HepG2 (cell line): ENCODE measurements around the gene IL2RA. TPM values are rescaled to one million over a fixed set of nuclear protein-coding genes. Genes with fewer than 3 reads are reported as not detected.

Experiments
- ATAC-seq: fragments of 200-7000 bp; cut with Tn5 transposase; 3 replicates; pipeline ENCODE4 v1.9.1; 2020; ENCODE audit warnings: mild to moderate bottlenecking, moderate library complexity
- BruUV-seq: library from RNA; stranded (reverse); fragments of 400-500 nt; replicated peaks from 2 replicates; lab custom pipeline; 2021; lab: Mats Ljungman, UMichigan
- CTCF ChIA-PET: fragments of 300-600 bp; formaldehyde crosslinking; extraction: SDS; loops from one replicate; lab custom pipeline; 2021; ENCODE audit warnings: low total read pairs, inconsistent platforms, low intra/inter-chr PET ratio; lab: Yijun Ruan, JAX
- POLR2A ChIA-PET: fragments of 350-600 bp; sonication (Branson Sonifier 250); formaldehyde crosslinking; loops from one replicate; lab custom pipeline; 2020; ENCODE audit warnings: antibody characterized with exemption, inconsistent platforms; lab: Yijun Ruan, JAX
- DNase-seq: peaks from one replicate; pipeline ENCODE4 v3.0.0-alpha.2; 2015; ENCODE audit warnings: low spot score
- FAIRE-seq: peaks from 3 replicates; lab custom pipeline; 2011; peaks lifted over from hg19 to GRCh38; lab: Jason Lieb, UNC
- H2AFZ ChIP-seq: one replicate; pipeline ENCODE4 v1.6.1; 2011; ENCODE audit warnings: low read length, inconsistent platforms
- H3K27ac ChIP-seq: fragments of 300-600 bp; 3 replicates; pipeline ENCODE4 v1.8.0; 2011; ENCODE audit warnings: mixed run types, mild to moderate bottlenecking, mixed read lengths, low read length, inconsistent platforms; ENCODE audit not compliant: insufficient read depth; ENCODE audit errors: extremely low read length
- H3K27me3 ChIP-seq, 2 experiments: fragments of 200-600 bp in 1 of 2; 2 replicates in 1 of 2; 3 replicates in 1 of 2; pipeline versions ENCODE4 v1.6.0 to v1.8.0; 2011; ENCODE audit warnings: low read length in 2 of 2, mild to moderate bottlenecking in 2 of 2, moderate library complexity in 2 of 2, inconsistent platforms in 1 of 2; ENCODE audit not compliant: insufficient read depth in 2 of 2, control insufficient read depth in 1 of 2
- H3K36me3 ChIP-seq, 2 experiments: fragments of 200-600 bp in 1 of 2; replicated peaks in 1 of 2; 2 replicates in 1 of 2; 3 replicates in 1 of 2; pipeline versions ENCODE4 v1.5.1 to v1.8.0; 2011; ENCODE audit warnings: low read length in 2 of 2, inconsistent platforms in 1 of 2; ENCODE audit not compliant: insufficient read depth in 2 of 2, control insufficient read depth in 1 of 2
- H3K4me1 ChIP-seq: 2 replicates; pipeline ENCODE4 v1.5.1; 2012; ENCODE audit warnings: low read length, inconsistent platforms; ENCODE audit not compliant: insufficient read depth
- H3K4me2 ChIP-seq: 2 replicates; pipeline ENCODE4 v1.6.0; 2011; ENCODE audit warnings: low read depth, low read length, inconsistent platforms
- H3K4me3 ChIP-seq, 3 experiments: fragments of 200-600 bp in 1 of 3; sonication (generic), shearing (Covaris generic) in 1 of 3; replicated peaks in 1 of 3; 2 replicates each; pipeline ENCODE4 v1.5.1; 2011 to 2016; ENCODE audit warnings: low read length in 3 of 3, inconsistent platforms in 2 of 3, low read depth in 2 of 3, mild to moderate bottlenecking in 2 of 3, control low read depth in 1 of 3, mixed read lengths in 1 of 3; ENCODE audit not compliant: insufficient read depth in 1 of 3
- H3K79me2 ChIP-seq: one replicate; pipeline ENCODE4 v1.6.1; 2011; ENCODE audit warnings: low read length, inconsistent platforms; ENCODE audit not compliant: insufficient read depth
- H3K9ac ChIP-seq: 2 replicates; pipeline ENCODE4 v1.6.0; 2011; ENCODE audit warnings: mild to moderate bottlenecking, low read depth, low read length, inconsistent platforms; ENCODE audit not compliant: insufficient read depth
- H3K9me3 ChIP-seq: 2 replicates; pipeline ENCODE4 v1.5.1; 2012; ENCODE audit warnings: mild to moderate bottlenecking, low read length
- H4K20me1 ChIP-seq: 2 replicates; pipeline ENCODE4 v1.6.0; 2011; ENCODE audit warnings: inconsistent platforms, mild to moderate bottlenecking, low read length, moderate library complexity; ENCODE audit not compliant: insufficient read depth
- EEA1 ChIP-seq: sonication (generic); formaldehyde crosslinking; IDR thresholded peaks from 2 replicates; pipeline ENCODE4 v1.5.1; 2020; ENCODE audit warnings: mild to moderate bottlenecking, missing genetic modification reagents, borderline replicate concordance
- HBP1 ChIP-seq: IDR thresholded peaks from 2 replicates; pipeline ENCODE4 v1.6.1; 2016; ENCODE audit warnings: low read depth, control low read depth
- NRL ChIP-seq: sonication (generic); formaldehyde crosslinking; IDR thresholded peaks from 2 replicates; pipeline ENCODE4 v1.5.0; 2020; ENCODE audit warnings: missing genetic modification reagents, mild to moderate bottlenecking, moderate library complexity, borderline replicate concordance
- PAX8 ChIP-seq: sonication (generic); formaldehyde crosslinking; IDR thresholded peaks from 2 replicates; pipeline ENCODE4 v1.8.0; 2022; ENCODE audit warnings: mild to moderate bottlenecking, missing genetic modification reagents, borderline replicate concordance
- RBM39 ChIP-seq: fragments of 200-400 bp; formaldehyde crosslinking; IDR thresholded peaks from one replicate; pipeline ENCODE4 v1.6.1; 2018; ENCODE audit warnings: antibody characterized with exemption, mild to moderate bottlenecking, low read depth, low read length; ENCODE audit not compliant: poor library complexity, severe bottlenecking
- REST ChIP-seq, 2 experiments: IDR thresholded peaks; 2 replicates each; pipeline ENCODE4 v1.6.1; 2011 to 2012; ENCODE audit warnings: low read length in 2 of 2, borderline replicate concordance in 1 of 2, low read depth in 1 of 2, mild to moderate bottlenecking in 1 of 2, moderate library complexity in 1 of 2
- RNF2 ChIP-seq: fragments of 450-650 bp; conservative IDR thresholded peaks from 2 replicates; pipeline ENCODE4 v1.6.1; 2016; ENCODE audit warnings: low read depth
- SMAD9 ChIP-seq: sonication (generic); formaldehyde crosslinking; IDR thresholded peaks from 2 replicates; pipeline ENCODE4 v1.5.1; 2020; ENCODE audit warnings: mild to moderate bottlenecking, missing genetic modification reagents
- SRY ChIP-seq: sonication (generic); formaldehyde crosslinking; IDR thresholded peaks from 2 replicates; pipeline ENCODE4 v1.8.0; 2022; ENCODE audit warnings: mild to moderate bottlenecking, missing genetic modification reagents
- TCF7L2 ChIP-seq: IDR thresholded peaks from 2 replicates; pipeline ENCODE4 v1.6.1; 2011; ENCODE audit warnings: mild to moderate bottlenecking, low read depth, low read length, moderate library complexity
- ZNF572 ChIP-seq: sonication (generic); formaldehyde crosslinking; IDR thresholded peaks from 2 replicates; pipeline ENCODE4 v1.5.1; 2020; ENCODE audit warnings: mild to moderate bottlenecking, missing genetic modification reagents
- WGBS: methylation state at CpG from one replicate; pipeline ENCODE4 v1.1.6; 2017; ENCODE audit warnings: low lambda C conversion rate; 5-methylcytosine and 5-hydroxymethylcytosine counted together
- in situ Hi-C: cut with HindIII; loops from 2 replicates; pipeline ENCODE4 v1.10.0; 2017; ENCODE audit warnings: low pct_unique_long_range_greater_than_20kb; ENCODE audit not compliant: extremely low pct_ligation_motif_present
- intact Hi-C: fragments of 100-400 bp; cut with micrococcal nuclease; formaldehyde crosslinking; loops from one replicate; pipeline ENCODE4 v1.10.0; 2022; ENCODE audit not compliant: unreplicated experiment
- polyA plus RNA-seq, 8 experiments: library from polyadenylated mRNA; depleted of rRNA in 3 of 8; stranded (reverse) in 7 of 8; unstranded in 1 of 8; fragments of >200 nt; fragmentation: Illumina TruSeq in 4 of 8; extraction: Trizol in 4 of 8; gene quantifications; 2 replicates each; pipeline versions ENCODE4 v1.2.1 to v1.2.3, GENCODE V29; 2011 to 2016; ENCODE audit warnings: low read depth in 4 of 8, missing spikeins in 1 of 8, mixed read lengths in 1 of 8; ENCODE audit not compliant: insufficient read depth in 1 of 8
- total RNA-seq, 5 experiments: library from RNA; depleted of rRNA; stranded (reverse); fragments of >200 nt; fragmentation: Illumina TruSeq; extraction: Trizol; gene quantifications; 2 replicates each; pipeline ENCODE4 v1.2.3, GENCODE V29; 2016; ENCODE audit warnings: low read depth in 1 of 5
- TF ChIP-seq, protein P1 (sequence below): sonication (generic); formaldehyde crosslinking; conservative IDR thresholded peaks from 2 replicates; pipeline ENCODE4 v1.4.0; 2020; ENCODE audit warnings: missing genetic modification reagents

The IL2RA gene
- total and polyA plus RNA-seq, 2 of the 13 experiments (the other 11 are each of a cell fraction or from before 2014, with no cell fraction given) = not detected

DNA sequence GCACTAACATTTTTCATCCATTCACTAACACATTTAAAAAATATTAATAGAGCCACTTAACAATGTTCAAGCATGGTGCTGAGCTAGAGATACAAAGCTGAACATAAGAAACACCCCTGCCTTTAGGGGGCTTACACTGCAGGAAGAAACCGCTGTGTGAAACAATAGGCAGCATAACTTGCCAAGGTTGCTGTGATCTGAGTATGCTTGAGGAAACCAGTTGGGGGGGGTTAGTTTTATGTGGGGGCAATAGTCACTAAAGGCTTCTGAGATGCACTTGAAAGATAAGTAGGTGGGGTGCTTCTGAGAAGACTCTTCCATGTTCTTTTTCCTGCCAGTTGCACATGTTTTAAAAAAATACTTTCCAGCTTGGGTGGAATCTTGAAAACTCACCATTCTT lies 29.5 kb upstream of the IL2RA start (continued):
- TF ChIP-seq RNF2 (no peak), REST (IDR thresholded peaks at IDR 0.05; ENCODE audit: borderline replicate concordance in 1 of 2, low read depth in 1 of 2, low read length in 2 of 2) (no peak), RBM39 (no peak), ZNF572 (no peak)

DNA sequence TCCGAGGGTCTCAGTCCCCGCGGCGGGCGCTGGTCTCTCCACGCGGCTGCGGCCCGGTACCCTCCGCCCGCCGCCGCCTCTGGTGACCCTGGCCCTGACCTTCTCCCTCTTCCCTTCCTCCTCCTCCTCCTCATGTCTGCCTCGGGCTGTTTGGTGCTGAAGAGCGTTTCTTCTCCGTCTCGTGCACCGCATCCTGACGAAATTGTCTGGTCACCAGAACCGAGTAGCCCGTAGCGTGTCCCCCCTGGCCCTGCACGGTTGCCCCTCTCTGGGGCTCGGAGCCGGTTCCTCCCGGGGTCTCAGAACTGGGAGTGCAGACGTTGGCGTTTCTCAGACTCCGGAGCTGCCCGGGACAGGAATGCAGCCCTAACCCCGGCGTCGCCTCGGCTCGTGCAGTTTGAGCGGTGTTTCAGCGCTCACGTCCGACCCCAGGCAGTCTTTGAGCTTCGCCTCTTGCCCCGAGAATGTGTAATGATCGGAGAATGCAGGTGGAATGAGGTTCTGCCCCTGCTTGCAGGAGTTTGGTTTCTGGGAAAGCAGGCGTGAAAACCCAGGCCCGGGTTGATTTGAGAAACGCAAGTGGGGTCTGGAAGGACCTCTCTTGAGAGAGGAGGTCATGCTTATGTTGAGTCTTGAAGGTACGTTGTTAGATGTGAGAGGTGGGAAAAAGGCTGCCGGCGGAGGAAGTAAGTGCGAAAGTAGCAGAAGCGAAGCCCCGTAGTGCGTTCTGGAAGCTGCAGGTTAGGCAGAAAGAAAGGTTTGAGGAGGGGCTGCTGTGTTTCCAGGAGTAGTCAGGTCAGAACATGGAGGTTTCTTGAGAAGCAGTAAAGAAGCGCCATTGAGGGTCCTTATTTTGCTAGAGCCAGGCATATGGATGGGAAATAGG lies 27.4 kb upstream of the IL2RA start:
- peaks cover 38% of the 10 kb centered on the region for H3K4me1 ChIP-seq
- peaks cover 30% of the 10 kb centered on the region for H4K20me1 ChIP-seq
- FAIRE-seq = no peak
- POLR2A ChIA-PET = interaction anchor here (1.2 kb wide), 1 partner anchor 38 kb away, joined by 3 read pairs; no protein-coding TSS in a partner anchor
- in situ Hi-C loops = no loop called here
- intact Hi-C loops = loop anchor here (2.0 to 10.0 kb wide), 3 partner anchors 53 to 313 kb away; no protein-coding TSS in a partner anchor
- WGBS = under 1% methylated on average over 29 of the region's 53 CpGs
- H3K27me3 ChIP-seq = no peaks in the 10 kb centered on the region; a peak in 1 of 5 replicates
- H3K27ac ChIP-seq = peak overlapping the region; percentile 72
- ATAC-seq = peak; percentile 76
- peaks cover 52% of the 10 kb centered on the region for H3K79me2 ChIP-seq
- H3K9me3 ChIP-seq = no peaks in the 10 kb centered on the region
- no peaks in the 10 kb centered on the region; a peak in 1 of 5 replicates for H3K36me3 ChIP-seq
- no TSS peak for BruUV-seq
- peak overlapping the region; percentile 95 for H3K9ac ChIP-seq
- peak overlapping the region; percentile 83 for H3K4me2 ChIP-seq
- DNase-seq = peak; percentile 48
- no peak overlapping the region for H2AFZ ChIP-seq
- CTCF ChIA-PET = interaction anchor here (0.7 to 1.9 kb wide), 6 partner anchors 19 to 312 kb away, joined by 3 to 25 read pairs (median 4); partner anchors contain the start of genes IL15RA and PFKFB3
- peak overlapping the region; percentile 90 to 99 (median 91) for H3K4me3 ChIP-seq
- TF ChIP-seq HBP1 (CRISPR knock-in tag) (no peak), NRL (CRISPR knock-in tag) (peak; percentile 56; the same call in 1 of the 2 replicates), SRY (0 out of 2 replicates have a peak, but pooled peaks have one; percentile 0), PAX8 (CRISPR knock-in tag) (no peak), EEA1 (peak; percentile 72; the same call in 1 of the 2 replicates), SMAD9 (no peak), TCF7L2 (no peak)
- TF ChIP-seq, protein P1, sequence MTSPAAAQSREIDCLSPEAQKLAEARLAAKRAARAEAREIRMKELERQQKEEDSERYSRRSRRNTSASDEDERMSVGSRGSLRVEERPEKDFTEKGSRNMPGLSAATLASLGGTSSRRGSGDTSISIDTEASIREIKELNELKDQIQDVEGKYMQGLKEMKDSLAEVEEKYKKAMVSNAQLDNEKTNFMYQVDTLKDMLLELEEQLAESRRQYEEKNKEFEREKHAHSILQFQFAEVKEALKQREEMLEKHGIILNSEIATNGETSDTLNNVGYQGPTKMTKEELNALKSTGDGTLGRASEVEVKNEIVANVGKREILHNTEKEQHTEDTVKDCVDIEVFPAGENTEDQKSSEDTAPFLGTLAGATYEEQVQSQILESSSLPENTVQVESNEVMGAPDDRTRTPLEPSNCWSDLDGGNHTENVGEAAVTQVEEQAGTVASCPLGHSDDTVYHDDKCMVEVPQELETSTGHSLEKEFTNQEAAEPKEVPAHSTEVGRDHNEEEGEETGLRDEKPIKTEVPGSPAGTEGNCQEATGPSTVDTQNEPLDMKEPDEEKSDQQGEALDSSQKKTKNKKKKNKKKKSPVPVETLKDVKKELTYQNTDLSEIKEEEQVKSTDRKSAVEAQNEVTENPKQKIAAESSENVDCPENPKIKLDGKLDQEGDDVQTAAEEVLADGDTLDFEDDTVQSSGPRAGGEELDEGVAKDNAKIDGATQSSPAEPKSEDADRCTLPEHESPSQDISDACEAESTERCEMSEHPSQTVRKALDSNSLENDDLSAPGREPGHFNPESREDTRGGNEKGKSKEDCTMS (CRISPR knock-in tag) = no peak
